ENCODE measurements around the gene MYL5.
"Not testable (repeated sequence)": the region's sequence is repeated elsewhere in the genome, so short reads cannot be mapped to it uniquely, and the experiment has no call there.

MYL5 gene

GRCh38 chr4:705278-706082 lies 31.1 kb downstream of the MYL5 start, which contains the start of gene PCGF3:
TSS of gene PCGF3 (plus strand) at chr4:705832. CDS start at chr4:733681, 27,849 bp downstream.
- peak; percentile 92 to 95 for DNase-seq (ENCODE audit: low read depth in 2 of 2, low spot score in 1 of 2)

GRCh38 chr4:706083-706633 lies 31.8 kb downstream of the MYL5 start:
- DNase-seq (ENCODE audit: low read depth in 2 of 2, low spot score in 1 of 2), result not testable (repeated sequence)

GRCh38 chr4:706834-707598 lies 32.7 kb downstream of the MYL5 start:
- DNase-seq (ENCODE audit: low read depth in 2 of 2, low spot score in 1 of 2), result no peak

GRCh38 chr4:707929-708630 lies 33.7 kb downstream of the MYL5 start:
- no peak for DNase-seq (ENCODE audit: low read depth in 2 of 2, low spot score in 1 of 2)

- DNase-seq (ENCODE audit: low read depth in 2 of 2, low spot score in 1 of 2), result no peak
These were observed 34.2 kb downstream of the MYL5 start for GRCh38 chr4:708631-708933.

- DNase-seq (ENCODE audit: low read depth in 2 of 2, low spot score in 1 of 2), result no peak
These were observed 35.0 kb downstream of the MYL5 start for GRCh38 chr4:709348-709747.

- no peak for DNase-seq (ENCODE audit: low read depth in 2 of 2, low spot score in 1 of 2)
These were observed 35.8 kb downstream of the MYL5 start for GRCh38 chr4:710116-710515.

GRCh38 chr4:710916-711315 lies 36.6 kb downstream of the MYL5 start:
- DNase-seq (ENCODE audit: low read depth in 2 of 2, low spot score in 1 of 2), result no peak

GRCh38 chr4:712093-712492 lies 37.8 kb downstream of the MYL5 start:
- no peak for DNase-seq (ENCODE audit: low read depth in 2 of 2, low spot score in 1 of 2)

GRCh38 chr4:712916-713632 lies 38.7 kb downstream of the MYL5 start:
- no peak for DNase-seq (ENCODE audit: low read depth in 2 of 2, low spot score in 1 of 2)

- DNase-seq (ENCODE audit: low read depth in 2 of 2, low spot score in 1 of 2), result no peak
These were observed 39.7 kb downstream of the MYL5 start for GRCh38 chr4:714087-714486.

GRCh38 chr4:717601-718320 lies 43.4 kb downstream of the MYL5 start:
- no peak for DNase-seq (ENCODE audit: low read depth in 2 of 2, low spot score in 1 of 2)

GRCh38 chr4:718460-718859 lies 44.1 kb downstream of the MYL5 start:
- DNase-seq (ENCODE audit: low read depth in 2 of 2, low spot score in 1 of 2), result no peak

GRCh38 chr4:720111-720860 lies 45.9 kb downstream of the MYL5 start:
- DNase-seq (ENCODE audit: low read depth in 2 of 2, low spot score in 1 of 2), result no peak

GRCh38 chr4:721261-722168 lies 47.2 kb downstream of the MYL5 start:
- DNase-seq (ENCODE audit: low read depth in 2 of 2, low spot score in 1 of 2), result no peak

- DNase-seq (ENCODE audit: low read depth in 2 of 2, low spot score in 1 of 2), result no peak
These were observed 47.9 kb downstream of the MYL5 start for GRCh38 chr4:722169-722725.

GRCh38 chr4:722851-723360 lies 48.6 kb downstream of the MYL5 start:
- no peak for DNase-seq (ENCODE audit: low read depth in 2 of 2, low spot score in 1 of 2)

All from stimulated activated CD8-positive, alpha-beta memory T cell treated with anti-CD3 and anti-CD28 coated beads, Interleukin-4, amount 100 ng/mL, for 4 hours (primary cell).